Right atrium auricular region (tissue), 2 donors: ENCODE measurements around the gene TBC1D20. TPM values are rescaled to one million over a fixed set of nuclear protein-coding genes. Genes with fewer than 3 reads are reported as not detected.
A peak's percentile ranks its signal among the peaks of the same experiment; 100 is the strongest.

Experiments used
- DNase-seq: peaks from one replicate; pipeline ENCODE4 v3.0.0-alpha.2; 2019; ENCODE audit warnings: low spot score
- H3K27ac ChIP-seq, 2 donors: fragments of 200-600 bp; sonication (generic); 1 replicate in 1 of 2; 2 replicates in 1 of 2; pipeline ENCODE4 v1.5.1; 2016 to 2019
- H3K27me3 ChIP-seq, 2 donors: fragments of 200-600 bp; sonication (generic); one replicate each; pipeline versions ENCODE4 v1.5.1 to v1.6.0; 2017 to 2019
- H3K36me3 ChIP-seq: fragments of 200-600 bp; sonication (generic); one replicate; pipeline ENCODE4 v1.5.1; 2016
- H3K4me1 ChIP-seq, 2 donors: fragments of 200-600 bp; sonication (generic); one replicate each; pipeline versions ENCODE4 v1.5.1 to v1.6.0; 2017 to 2019
- H3K4me3 ChIP-seq, 2 donors: fragments of 200-600 bp; sonication (generic); 1 replicate in 1 of 2; 2 replicates in 1 of 2; pipeline ENCODE4 v1.5.1; 2017 to 2019; ENCODE audit warnings: mild to moderate bottlenecking in 1 of 2, moderate library complexity in 1 of 2
- H3K9me3 ChIP-seq, 2 donors: fragments of 200-600 bp; sonication (generic); one replicate each; pipeline ENCODE4 v1.5.1; 2019
- total RNA-seq, 2 donors: library from RNA; depleted of rRNA; stranded (reverse); fragments of >200 nt; gene quantifications; one replicate each; pipeline ENCODE4 v1.1.0, GENCODE V29; 2016
- TF ChIP-seq, protein P1 (sequence below), 2 donors: fragments of 200-600 bp; sonication (generic); IDR thresholded peaks; one replicate each; pipeline ENCODE4 v1.5.1; 2019; ENCODE audit warnings: antibody characterized with exemption in 2 of 2

TBC1D20 gene
- total RNA-seq, 2 donors from 2014 or later = 24.3 to 27.0 TPM

DNA sequence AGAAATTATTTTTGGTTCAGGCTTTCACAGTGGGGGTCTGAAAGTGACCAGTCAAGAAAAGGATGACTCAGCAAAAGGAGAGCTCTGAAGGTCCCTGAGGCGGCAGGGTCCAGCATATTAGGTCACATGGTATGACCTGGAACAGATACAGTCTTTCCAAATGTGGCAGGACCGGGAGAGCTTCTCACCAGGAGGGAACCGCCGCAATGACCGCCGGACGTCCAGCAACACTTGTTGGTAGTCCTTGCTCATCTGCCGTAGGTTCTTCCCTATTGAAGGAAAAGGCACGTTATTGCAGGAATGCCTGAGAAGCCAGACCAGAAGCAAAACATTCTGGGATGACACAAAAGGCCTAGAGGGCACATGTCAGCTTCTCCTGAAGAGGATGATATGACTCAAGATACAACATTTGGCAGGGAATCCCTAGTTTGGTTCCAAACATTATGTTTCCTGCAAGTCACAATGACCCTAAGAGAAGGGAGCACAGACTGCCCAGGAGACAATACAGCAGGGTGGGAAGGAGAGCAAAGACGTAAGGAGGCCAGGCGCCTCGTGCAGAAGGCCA is 17.4 kb downstream of the TBC1D20 start:
- DNase-seq = no peak

GRCh38 chr20:444117-444516 is 18.2 kb downstream of the TBC1D20 start:
- TF ChIP-seq, protein P1, sequence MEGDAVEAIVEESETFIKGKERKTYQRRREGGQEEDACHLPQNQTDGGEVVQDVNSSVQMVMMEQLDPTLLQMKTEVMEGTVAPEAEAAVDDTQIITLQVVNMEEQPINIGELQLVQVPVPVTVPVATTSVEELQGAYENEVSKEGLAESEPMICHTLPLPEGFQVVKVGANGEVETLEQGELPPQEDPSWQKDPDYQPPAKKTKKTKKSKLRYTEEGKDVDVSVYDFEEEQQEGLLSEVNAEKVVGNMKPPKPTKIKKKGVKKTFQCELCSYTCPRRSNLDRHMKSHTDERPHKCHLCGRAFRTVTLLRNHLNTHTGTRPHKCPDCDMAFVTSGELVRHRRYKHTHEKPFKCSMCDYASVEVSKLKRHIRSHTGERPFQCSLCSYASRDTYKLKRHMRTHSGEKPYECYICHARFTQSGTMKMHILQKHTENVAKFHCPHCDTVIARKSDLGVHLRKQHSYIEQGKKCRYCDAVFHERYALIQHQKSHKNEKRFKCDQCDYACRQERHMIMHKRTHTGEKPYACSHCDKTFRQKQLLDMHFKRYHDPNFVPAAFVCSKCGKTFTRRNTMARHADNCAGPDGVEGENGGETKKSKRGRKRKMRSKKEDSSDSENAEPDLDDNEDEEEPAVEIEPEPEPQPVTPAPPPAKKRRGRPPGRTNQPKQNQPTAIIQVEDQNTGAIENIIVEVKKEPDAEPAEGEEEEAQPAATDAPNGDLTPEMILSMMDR (IDR thresholded peaks at IDR 0.05) = no peak
- Histone ChIP-seq H3K27ac (no peak overlapping the region), H3K4me1 (peaks cover 0 to 21% of the 10 kb centered on the region in 2 donors), H3K36me3 (peaks cover 53% of the 10 kb centered on the region), H3K27me3 (no peaks in the 10 kb centered on the region), H3K4me3 (no peak overlapping the region), H3K9me3 (no peaks in the 10 kb centered on the region)
- no peak for DNase-seq

More for the DNA sequence above, 17.4 kb downstream of the TBC1D20 start:
- H3K27me3 ChIP-seq = no peaks in the 10 kb centered on the region
- H3K4me3 ChIP-seq = no peak overlapping the region
- H3K9me3 ChIP-seq = no peaks in the 10 kb centered on the region
- TF ChIP-seq, protein P1 (IDR thresholded peaks at IDR 0.05) = no peak
- H3K36me3 ChIP-seq = peaks cover 45% of the 10 kb centered on the region
- peaks cover 0 to 21% of the 10 kb centered on the region in 2 donors for H3K4me1 ChIP-seq
- peak overlapping the region in 1 of 2 donors; percentile 20 for H3K27ac ChIP-seq

- peaks cover 61% of the 10 kb centered on the region for H3K36me3 ChIP-seq
- peaks cover 0 to 21% of the 10 kb centered on the region in 2 donors for H3K4me1 ChIP-seq
- no peak for DNase-seq
- TF ChIP-seq, protein P1 (IDR thresholded peaks at IDR 0.05) = no peak
- no peak overlapping the region for H3K27ac ChIP-seq
- H3K9me3 ChIP-seq = no peaks in the 10 kb centered on the region
- H3K4me3 ChIP-seq = no peak overlapping the region
- H3K27me3 ChIP-seq = no peaks in the 10 kb centered on the region
Observed at GRCh38 chr20:443223-443775, 19.0 kb downstream of the TBC1D20 start.

- H3K27ac ChIP-seq = no peak overlapping the region
- no peak for DNase-seq
- no peaks in the 10 kb centered on the region for H3K27me3 ChIP-seq
- TF ChIP-seq, protein P1 (IDR thresholded peaks at IDR 0.05) = no peak
- peaks cover 0 to 16% of the 10 kb centered on the region in 2 donors for H3K4me1 ChIP-seq
- H3K9me3 ChIP-seq = no peaks in the 10 kb centered on the region
- H3K36me3 ChIP-seq = peaks cover 78% of the 10 kb centered on the region
- H3K4me3 ChIP-seq = no peak overlapping the region
Observed at GRCh38 chr20:440636-441035, 21.7 kb downstream of the TBC1D20 start.

DNA sequence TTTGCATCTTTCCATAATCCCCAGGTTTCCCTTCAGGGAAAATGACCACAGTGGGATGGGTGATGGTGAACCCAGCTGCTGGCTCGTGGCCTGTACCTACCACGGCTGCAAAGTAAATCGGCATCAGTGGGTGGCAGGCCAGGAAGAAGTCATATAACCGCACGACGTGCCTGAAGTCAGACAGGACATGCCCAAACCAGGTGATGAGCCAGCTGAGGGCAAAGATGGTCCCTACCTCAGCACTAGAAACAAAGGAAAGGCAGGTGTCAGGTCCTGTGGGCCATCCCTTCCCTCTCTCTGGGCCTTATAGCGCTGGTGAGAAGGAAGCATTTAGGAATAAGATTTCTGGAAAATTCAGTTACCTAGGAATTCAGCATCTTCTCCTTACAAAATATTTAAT is 22.2 kb downstream of the TBC1D20 start:
- H3K36me3 ChIP-seq = peaks cover 83% of the 10 kb centered on the region
- TF ChIP-seq, protein P1 (IDR thresholded peaks at IDR 0.05) = no peak

More for the DNA sequence above, 22.2 kb downstream of the TBC1D20 start:
- H3K27ac ChIP-seq = no peak overlapping the region
- H3K4me1 ChIP-seq = peaks cover 0 to 12% of the 10 kb centered on the region in 2 donors
- H3K27me3 ChIP-seq = no peaks in the 10 kb centered on the region
- H3K9me3 ChIP-seq = no peaks in the 10 kb centered on the region
- no peak overlapping the region for H3K4me3 ChIP-seq
- DNase-seq = no peak
